ENCODE data around the gene HNRNPF. TPM values are rescaled to one million over a fixed set of nuclear protein-coding genes. Genes with fewer than 3 reads are reported as not detected.

The HNRNPF gene
- total and polyA plus RNA-seq, 11 donors = 24.0 to 142 (median 79.1) TPM

DNA sequence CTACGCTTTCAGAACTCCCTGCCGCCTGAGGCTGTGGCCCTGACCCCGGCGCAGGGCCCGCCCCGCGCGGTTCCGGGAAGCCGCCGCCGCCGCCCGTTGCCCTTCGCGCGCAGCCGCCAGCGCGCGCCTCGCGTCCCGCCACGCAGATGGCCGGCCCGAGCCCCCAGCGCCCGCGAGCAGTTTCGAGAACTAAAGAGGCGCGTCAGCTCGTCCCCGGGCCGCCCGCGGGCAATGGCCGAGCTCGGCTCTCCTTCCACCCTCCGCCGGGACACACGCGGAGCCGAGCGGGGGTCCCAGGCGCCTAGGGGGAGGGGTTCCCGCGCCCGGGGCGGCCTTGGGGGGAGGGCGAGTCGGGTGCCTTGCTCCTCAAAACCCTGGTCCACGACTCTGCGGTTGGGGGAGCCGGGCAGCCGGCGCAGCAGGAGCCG, 1.8 kb downstream of the HNRNPF start:
- intact Hi-C loops (cut with DNase I) = loop anchor here in 1 of 10 donors (1.0 kb wide), 1 partner anchor 8 kb away; no protein-coding TSS in a partner anchor
- Histone ChIP-seq H3K9me3 (no peaks in the 10 kb centered on the region), H3K27me3 (no peaks in the 10 kb centered on the region), H3K36me3 (peaks cover 0 to 17% (median 0%) of the 10 kb centered on the region in 9 donors), H3K4me3 (peak overlapping the region; percentile 64 to 90 (median 83)), H3K4me1 (peaks cover 14 to 61% (median 43%) of the 10 kb centered on the region in 12 donors), H3K27ac (peak overlapping the region; percentile 96 to 100 (median 98))
- 0 to 1% (median 0%) methylated on average over 45 to 59 of the region's 59 CpGs for WGBS, 4 donors
- TF ChIP-seq POLR2A (IDR thresholded peaks at IDR 0.05) = peak in 1 of 2 donors; percentile 18
- TF ChIP-seq, protein P1, sequence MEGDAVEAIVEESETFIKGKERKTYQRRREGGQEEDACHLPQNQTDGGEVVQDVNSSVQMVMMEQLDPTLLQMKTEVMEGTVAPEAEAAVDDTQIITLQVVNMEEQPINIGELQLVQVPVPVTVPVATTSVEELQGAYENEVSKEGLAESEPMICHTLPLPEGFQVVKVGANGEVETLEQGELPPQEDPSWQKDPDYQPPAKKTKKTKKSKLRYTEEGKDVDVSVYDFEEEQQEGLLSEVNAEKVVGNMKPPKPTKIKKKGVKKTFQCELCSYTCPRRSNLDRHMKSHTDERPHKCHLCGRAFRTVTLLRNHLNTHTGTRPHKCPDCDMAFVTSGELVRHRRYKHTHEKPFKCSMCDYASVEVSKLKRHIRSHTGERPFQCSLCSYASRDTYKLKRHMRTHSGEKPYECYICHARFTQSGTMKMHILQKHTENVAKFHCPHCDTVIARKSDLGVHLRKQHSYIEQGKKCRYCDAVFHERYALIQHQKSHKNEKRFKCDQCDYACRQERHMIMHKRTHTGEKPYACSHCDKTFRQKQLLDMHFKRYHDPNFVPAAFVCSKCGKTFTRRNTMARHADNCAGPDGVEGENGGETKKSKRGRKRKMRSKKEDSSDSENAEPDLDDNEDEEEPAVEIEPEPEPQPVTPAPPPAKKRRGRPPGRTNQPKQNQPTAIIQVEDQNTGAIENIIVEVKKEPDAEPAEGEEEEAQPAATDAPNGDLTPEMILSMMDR (IDR thresholded peaks at IDR 0.05) = no peak
- DNase-seq = peak; percentile 62 to 81 (median 68)
- ATAC-seq = peak in 2 of 4 donors; percentile 23 to 45

DNA sequence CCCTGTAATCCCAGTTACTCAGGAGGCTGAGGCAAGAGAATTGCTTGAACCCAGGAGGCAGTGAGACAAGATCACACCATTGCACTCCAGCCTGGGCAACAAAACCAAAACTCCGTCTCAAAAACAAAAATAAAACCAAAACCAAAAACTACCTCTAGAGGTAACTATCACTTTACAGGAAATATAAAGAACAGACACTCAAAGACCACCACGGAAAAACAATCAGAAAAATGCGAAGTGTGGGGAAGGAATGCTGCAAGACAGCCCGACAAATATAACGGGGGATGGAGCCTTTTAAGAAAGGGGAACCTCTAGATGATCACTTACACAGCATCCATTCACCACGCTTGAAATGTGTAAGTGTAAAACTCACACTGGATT, 4.3 kb downstream of the HNRNPF start:
- no peaks in the 10 kb centered on the region for H3K9me3 ChIP-seq
- DNase-seq (no peak), ATAC-seq (no peak)
- TF ChIP-seq, protein P1 (IDR thresholded peaks at IDR 0.05) = no peak
- no peak for TF ChIP-seq POLR2A (IDR thresholded peaks at IDR 0.05)
- peaks cover 14 to 75% (median 51%) of the 10 kb centered on the region in 12 donors for H3K4me1 ChIP-seq
- H3K27me3 ChIP-seq = no peaks in the 10 kb centered on the region
- H3K36me3 ChIP-seq = peaks cover 0 to 36% (median 2%) of the 10 kb centered on the region in 9 donors
- peak overlapping the region in 1 of 12 donors; percentile 90 for H3K4me3 ChIP-seq
- 59 to 69% (median 63%) methylated on average over 6 of the region's 6 CpGs for whole genome bisulfite sequencing, 4 donors
- intact Hi-C loops (cut with DNase I) = no loop called here
- peak overlapping the region in 1 of 12 donors; percentile 99 for H3K27ac ChIP-seq

DNA sequence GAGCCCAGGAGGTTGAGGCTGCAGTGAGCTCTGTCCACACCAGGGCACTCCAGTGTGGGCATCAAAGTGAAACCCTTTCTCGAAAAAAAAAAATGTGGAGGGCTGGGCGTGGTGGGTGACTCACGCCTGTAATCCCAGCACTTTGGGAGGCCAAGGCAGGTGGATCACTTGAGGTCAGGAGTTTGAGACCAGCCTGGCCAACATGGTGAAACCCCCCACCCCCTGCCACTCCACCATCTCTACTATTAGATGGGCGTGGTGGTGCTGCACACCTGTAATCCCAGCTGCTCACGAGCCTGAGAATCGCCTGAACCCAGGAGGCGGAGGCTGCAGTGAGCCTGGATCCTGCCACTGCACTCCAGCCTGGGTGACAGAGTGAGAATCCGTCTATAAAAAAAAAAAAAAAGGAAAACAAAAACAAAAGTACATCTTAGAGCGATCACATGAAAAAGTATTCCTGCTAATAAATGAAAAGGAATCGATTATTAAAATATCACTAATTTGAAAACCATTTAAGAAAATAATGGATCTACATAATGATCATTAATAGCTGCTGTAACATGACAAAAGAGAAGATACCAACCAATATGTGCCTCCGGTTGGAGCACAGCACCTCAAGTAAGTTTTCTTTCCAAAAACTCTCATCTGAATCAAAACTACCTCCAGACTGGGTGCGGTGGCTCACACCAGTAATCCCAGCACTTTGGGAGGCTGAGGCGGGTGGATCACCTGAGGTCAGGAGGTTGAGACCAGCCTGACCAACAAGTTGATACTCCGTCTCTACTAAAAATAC, 4.9 kb downstream of the HNRNPF start:
- Histone ChIP-seq H3K36me3 (peaks cover 0 to 41% (median 7%) of the 10 kb centered on the region in 9 donors), H3K9me3 (no peaks in the 10 kb centered on the region), H3K27ac (peak overlapping the region in 1 of 12 donors; percentile 99), H3K4me3 (peak overlapping the region in 1 of 12 donors; percentile 90), H3K27me3 (no peaks in the 10 kb centered on the region), H3K4me1 (peaks cover 14 to 80% (median 55%) of the 10 kb centered on the region in 12 donors)
- WGBS, 4 donors = 78 to 83% (median 80%) methylated on average over 14 of the region's 14 CpGs
- no peak for TF ChIP-seq POLR2A (IDR thresholded peaks at IDR 0.05)
- intact Hi-C loops (cut with DNase I) = no loop called here
- DNase-seq (no peak), ATAC-seq (no peak)

DNA sequence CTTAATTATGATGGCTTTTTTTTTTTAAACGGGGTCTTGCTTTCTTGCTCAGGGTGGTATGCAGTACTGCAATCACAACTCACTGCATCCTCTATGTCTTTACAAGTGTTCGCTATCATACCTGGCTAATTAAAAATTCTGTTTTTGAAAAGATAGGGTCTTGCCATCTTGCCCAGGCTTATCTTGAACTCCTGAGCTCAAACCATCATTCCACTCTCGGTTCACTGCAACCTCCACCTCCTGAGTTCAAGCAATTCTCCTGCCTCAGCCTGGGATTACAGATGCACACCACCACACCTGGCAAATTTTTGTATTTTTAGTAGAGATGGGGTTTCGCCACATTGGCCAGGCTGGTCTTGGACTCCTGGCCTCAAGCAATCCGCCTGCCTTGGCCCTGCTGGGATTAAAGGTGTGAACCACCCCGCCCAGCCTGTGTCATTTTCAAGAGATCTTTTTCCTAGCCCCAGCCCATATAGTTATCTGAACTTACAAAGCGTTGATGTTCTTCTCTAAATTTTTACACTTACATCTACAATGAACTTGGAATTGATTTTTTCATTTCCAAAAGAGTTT, 6.0 kb downstream of the HNRNPF start:
- Histone ChIP-seq H3K27me3 (no peaks in the 10 kb centered on the region), H3K36me3 (peaks cover 0 to 46% (median 7%) of the 10 kb centered on the region in 9 donors), H3K4me1 (peaks cover 14 to 88% (median 61%) of the 10 kb centered on the region in 12 donors), H3K4me3 (no peak overlapping the region), H3K9me3 (no peaks in the 10 kb centered on the region), H3K27ac (peak overlapping the region in 1 of 12 donors; percentile 17)
- no peak for ATAC-seq
- intact Hi-C loops (cut with DNase I) = no loop called here
- 83 to 88% (median 85%) methylated on average over 7 of the region's 7 CpGs for WGBS, 4 donors
- TF ChIP-seq POLR2A (IDR thresholded peaks at IDR 0.05) = no peak
- TF ChIP-seq, protein P1 (IDR thresholded peaks at IDR 0.05) = no peak
- no peak for DNase-seq
